A549 (cell line): ENCODE data around the gene ZFYVE27.
"Not testable (repeated sequence)": the region's sequence is repeated elsewhere in the genome, so short reads cannot be mapped to it uniquely, and the experiment has no call there.

Experiments used
- EP300 ChIP-seq, 2 experiments: fragments of >200 bp; sonication (Bioruptor Twin); formaldehyde crosslinking; IDR thresholded peaks; 2 replicates in 1 of 2; 3 replicates in 1 of 2; pipeline ENCODE4 v1.6.1; 2016 to 2017
- POLR2A ChIP-seq: IDR thresholded peaks from 2 replicates; pipeline ENCODE4 v1.6.1; 2012; ENCODE audit warnings: mild to moderate bottlenecking, low read length
- SREBF2 ChIP-seq: fragments of 450-650 bp; IDR thresholded peaks from 2 replicates; pipeline ENCODE4 v1.6.1; 2014; ENCODE audit warnings: mild to moderate bottlenecking, moderate library complexity
- TF ChIP-seq, protein P1 (sequence below): fragments of >200 bp; sonication (Bioruptor Twin); formaldehyde crosslinking; IDR thresholded peaks from 3 replicates; pipeline ENCODE4 v1.5.1; 2016
- TF ChIP-seq, protein P2 (sequence below): IDR thresholded peaks from 2 replicates; pipeline ENCODE4 v1.6.1; 2012

DNA sequence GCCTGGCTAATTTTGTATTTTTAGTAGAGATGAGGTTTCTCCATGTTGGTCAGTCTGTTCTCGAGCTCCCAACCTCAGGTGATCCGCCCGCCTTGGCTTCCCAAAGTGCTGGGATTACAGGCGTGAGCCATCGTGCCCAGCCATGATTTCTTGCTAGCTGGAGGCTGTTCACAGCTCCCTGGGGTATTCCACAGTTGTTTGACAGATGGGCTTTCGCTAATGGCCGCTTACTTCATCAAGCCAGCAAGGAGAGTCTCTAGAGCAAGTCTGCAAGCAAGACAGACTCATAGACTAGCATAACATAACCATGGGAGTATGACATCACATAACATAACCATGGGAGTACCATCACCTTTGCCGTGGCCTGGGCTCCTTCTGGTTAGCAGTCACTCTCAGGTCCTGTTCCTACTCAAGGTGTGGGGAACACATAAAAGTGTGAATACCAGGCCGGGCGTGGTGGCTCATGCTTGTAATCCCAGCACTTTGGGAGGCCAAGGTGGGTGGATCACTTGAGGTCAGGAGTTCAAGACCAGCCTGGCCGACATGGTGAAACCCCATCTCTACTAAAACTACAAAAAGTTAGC lies 38.8 kb upstream of the ZFYVE27 start:
- TF ChIP-seq, protein P1, sequence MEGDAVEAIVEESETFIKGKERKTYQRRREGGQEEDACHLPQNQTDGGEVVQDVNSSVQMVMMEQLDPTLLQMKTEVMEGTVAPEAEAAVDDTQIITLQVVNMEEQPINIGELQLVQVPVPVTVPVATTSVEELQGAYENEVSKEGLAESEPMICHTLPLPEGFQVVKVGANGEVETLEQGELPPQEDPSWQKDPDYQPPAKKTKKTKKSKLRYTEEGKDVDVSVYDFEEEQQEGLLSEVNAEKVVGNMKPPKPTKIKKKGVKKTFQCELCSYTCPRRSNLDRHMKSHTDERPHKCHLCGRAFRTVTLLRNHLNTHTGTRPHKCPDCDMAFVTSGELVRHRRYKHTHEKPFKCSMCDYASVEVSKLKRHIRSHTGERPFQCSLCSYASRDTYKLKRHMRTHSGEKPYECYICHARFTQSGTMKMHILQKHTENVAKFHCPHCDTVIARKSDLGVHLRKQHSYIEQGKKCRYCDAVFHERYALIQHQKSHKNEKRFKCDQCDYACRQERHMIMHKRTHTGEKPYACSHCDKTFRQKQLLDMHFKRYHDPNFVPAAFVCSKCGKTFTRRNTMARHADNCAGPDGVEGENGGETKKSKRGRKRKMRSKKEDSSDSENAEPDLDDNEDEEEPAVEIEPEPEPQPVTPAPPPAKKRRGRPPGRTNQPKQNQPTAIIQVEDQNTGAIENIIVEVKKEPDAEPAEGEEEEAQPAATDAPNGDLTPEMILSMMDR, result not testable (repeated sequence)
- not testable (repeated sequence) for TF ChIP-seq POLR2A; SREBF2; EP300 (IDR thresholded peaks at IDR 0.05)
- TF ChIP-seq, protein P2, sequence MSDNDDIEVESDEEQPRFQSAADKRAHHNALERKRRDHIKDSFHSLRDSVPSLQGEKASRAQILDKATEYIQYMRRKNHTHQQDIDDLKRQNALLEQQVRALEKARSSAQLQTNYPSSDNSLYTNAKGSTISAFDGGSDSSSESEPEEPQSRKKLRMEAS, result not testable (repeated sequence)
